Fibroblast of skin of left biceps (primary cell): ENCODE measurements around the gene ZNF547.

Experiments
- DNase-seq, 2 experiments: peaks; one replicate each; pipeline ENCODE4 v3.0.0-alpha.2; 2013; ENCODE audit warnings: low read depth in 2 of 2

ZNF547 gene

DNA sequence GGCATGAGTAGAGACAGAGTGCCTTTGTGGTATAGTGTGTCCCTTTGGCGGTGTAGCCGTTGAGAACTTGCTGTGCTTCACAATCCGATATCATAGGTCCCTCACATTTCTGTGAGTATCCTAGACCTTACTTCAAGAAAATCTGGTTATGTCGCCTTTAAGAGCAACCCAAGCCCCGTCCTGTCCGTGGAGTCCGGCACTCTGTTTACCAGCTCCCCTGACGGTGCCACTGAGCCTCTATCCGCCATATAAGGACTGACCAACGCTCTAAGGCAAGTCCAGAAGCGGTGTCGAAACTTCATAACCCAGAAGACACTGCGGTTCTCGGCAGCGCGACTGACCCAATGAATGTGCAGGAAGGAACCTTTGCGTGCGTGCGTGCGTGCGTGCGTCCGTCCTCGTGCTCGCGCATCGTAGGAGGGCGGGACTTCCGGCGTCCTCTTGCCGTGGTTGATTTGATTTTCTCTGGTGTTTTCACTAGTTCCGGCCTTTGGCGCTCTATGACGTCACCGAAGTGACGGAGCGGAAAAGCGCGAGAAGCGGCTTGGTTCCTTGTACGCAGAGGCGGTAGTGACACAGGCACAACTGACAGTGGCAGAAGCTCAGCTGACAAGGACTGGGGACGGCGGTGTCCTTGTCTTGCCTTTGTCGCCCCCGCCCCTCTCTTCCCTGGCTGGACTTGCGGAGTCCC, at the start of gene ZNF547, which contains the start of gene TRAPPC2B:
ZNF547 (plus strand) TSS at position 555 of the 691 bp plus-strand sequence. CDS start 5,005 bp downstream, outside the sequence.
TRAPPC2B (plus strand) TSS at position 555 of the 691 bp plus-strand sequence. CDS start 1,283 bp downstream, outside the sequence.
- DNase-seq: peak; percentile 99

DNA sequence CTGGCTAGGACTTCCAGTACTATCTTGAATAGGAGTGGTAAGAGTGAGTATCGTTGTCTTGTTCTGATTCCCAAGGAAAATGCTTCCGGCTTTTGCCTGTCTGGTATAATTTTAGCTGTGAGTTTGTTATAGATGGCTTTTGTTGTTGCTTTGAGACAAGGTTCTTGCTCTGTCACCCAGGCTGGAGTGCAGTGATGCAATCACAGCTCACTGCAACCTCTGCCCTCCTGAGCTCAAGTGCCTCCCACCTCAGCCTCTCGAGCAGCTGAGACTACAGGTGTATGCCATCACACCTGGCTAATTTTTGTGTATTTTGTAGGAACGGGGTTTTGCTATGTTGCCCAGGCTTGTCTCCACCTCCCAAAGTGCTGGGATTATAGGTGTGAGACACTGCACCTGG, 49.2 kb upstream of the ZNF547 start:
- DNase-seq: no peak

DNA sequence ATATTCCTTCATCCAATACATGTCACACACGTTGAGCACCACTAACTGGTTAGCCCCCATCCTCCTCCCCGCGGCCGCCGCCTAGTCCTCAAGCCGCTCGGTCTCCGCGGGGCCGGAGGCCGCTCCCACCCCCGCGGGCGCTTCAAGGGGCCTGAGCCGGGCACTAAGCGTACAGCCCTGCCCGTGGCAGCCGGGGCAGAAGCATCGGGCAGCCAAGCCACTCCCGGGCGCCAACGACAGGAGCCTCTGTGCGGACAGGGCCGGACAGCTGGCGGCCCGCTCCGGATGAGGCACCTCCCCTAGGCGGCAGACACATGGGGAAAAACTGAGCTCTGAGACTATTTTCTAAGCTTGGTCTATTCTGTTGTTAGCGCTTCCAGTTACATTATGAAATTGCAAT, 45.8 kb upstream of the ZNF547 start:
- no peak for DNase-seq

GRCh38 chr19:57319869-57320179, 43.5 kb upstream of the ZNF547 start:
- no peak for DNase-seq

- DNase-seq: peak; percentile 84 to 89
These were observed 42.9 kb upstream of the ZNF547 start, which contains the start of gene ZNF543 for GRCh38 chr19:57320180-57321084. ZNF543 (plus strand) TSS chr19:57320472; CDS start chr19:57320854, 382 bp downstream.

- DNase-seq: no peak
These were observed 42.2 kb upstream of the ZNF547 start for GRCh38 chr19:57321116-57321515.

GRCh38 chr19:57321751-57322150, 41.6 kb upstream of the ZNF547 start:
- DNase-seq: no peak

DNA sequence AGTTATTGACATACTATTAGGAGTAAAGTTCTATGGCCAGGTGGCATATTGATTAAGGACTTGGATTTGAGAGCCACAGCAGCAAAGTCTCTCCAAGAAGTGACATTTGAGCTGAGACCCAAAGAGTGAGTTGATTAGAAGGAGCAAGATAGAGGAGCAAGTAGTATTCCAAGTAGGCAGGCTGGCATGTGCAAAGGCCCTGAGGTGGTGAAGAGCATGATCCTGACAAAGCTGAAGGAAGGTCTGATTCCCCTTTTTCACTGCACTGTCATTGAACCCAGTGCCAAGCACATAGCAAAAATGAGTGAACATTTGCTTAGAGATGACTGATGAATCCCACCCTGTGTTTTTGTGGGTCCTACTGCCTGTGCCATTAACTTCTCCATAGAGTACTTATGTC, 38.4 kb upstream of the ZNF547 start:
- DNase-seq: no peak

DNA sequence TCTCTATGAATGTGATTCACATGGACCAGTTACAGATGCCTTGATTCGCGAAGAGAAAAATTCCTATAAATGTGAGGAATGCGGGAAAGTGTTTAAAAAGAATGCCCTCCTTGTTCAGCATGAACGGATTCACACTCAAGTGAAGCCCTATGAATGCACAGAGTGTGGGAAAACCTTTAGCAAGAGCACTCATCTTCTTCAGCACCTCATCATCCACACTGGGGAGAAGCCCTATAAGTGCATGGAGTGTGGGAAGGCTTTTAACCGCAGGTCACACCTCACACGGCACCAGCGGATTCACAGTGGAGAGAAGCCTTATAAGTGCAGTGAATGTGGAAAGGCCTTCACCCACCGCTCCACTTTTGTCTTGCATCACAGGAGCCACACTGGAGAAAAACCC, 35.4 kb upstream of the ZNF547 start:
- DNase-seq: no peak

DNA sequence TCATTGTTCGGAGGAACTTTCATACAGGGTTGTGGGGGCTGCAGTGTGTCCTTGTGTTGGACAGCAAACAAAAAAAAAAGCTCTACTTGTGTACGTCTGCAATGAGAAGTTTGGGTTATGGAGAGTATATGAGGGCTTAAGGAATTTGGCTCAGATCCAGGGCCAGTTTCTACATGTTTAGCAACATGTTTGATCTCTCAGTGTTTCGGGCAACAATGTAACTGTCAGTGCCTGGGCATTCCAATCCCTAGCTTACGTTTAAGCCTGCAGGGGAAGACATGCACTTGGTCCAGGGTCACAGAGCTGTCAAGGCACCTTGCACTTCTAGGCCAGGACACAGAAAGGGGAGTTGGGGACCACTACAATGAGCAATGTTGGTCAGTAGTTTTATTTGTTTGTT, 29.2 kb upstream of the ZNF547 start:
- no peak for DNase-seq

DNA sequence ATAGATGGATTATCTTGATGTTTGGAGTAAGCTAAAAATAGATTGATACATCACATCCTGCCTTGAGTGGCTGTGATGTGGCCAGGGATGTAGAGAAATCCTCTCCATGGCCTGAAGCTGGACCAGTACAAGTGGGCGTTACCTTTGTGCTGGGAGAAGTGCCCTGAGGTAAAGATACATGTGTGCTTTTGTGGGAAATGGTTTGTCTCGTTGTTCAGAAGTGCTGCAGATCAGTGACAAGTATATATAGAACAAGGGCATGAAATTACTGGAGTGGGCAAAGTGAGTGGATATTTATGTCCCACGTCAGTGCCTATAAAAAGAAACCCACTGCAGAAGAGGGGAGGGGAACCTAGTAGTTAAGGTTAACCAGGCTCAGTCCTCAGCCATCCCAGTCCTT, 24.5 kb upstream of the ZNF547 start:
- DNase-seq: no peak

DNA sequence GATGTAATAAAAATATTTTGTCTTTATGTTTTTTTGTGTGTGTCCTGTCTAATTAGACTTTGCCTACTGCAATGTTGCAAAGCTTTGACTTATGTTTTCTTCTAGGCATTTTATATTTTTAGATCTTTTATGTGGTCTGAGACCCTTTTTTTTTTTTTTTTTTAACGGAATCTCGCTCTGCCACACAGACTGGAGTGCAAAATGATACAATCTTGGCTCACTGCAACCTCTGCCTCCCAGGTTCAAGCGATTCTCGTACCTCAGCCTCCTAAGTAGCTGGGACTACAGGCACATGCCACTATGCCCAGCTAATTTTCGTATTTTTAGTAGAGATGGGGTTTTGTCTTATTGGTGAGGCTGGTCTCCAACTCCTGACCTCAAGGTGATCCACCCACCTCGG, 20.8 kb upstream of the ZNF547 start:
- DNase-seq: no peak

- no peak for DNase-seq
These were observed 15.2 kb upstream of the ZNF547 start for GRCh38 chr19:57348136-57348535.

GRCh38 chr19:57350877-57351805, 12.2 kb upstream of the ZNF547 start, which contains the start of gene ZNF304:
ZNF304 (plus strand) TSS chr19:57351271; CDS start chr19:57351665, 394 bp downstream.
- DNase-seq: peak; percentile 91 to 92

DNA sequence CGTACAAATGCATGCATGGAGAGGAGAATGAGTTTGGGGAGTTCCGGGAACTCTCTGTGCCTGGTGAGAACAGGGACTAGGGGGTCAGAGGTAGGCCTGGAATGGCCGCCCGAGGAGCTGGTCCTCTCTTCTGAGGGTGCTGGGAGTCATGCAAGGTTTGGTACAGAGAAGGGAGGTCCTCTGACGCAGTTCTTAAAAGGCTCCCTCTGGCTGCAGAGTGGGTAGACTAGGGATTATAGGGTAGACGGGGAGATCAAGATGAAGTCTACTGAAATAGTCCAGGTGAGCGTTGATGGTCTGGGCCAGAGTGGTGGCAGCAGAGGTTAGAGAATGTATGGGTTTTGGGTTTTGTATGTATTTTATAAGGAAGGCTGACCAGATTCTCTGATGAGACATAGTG, 11.5 kb upstream of the ZNF547 start:
- DNase-seq: no peak

DNA sequence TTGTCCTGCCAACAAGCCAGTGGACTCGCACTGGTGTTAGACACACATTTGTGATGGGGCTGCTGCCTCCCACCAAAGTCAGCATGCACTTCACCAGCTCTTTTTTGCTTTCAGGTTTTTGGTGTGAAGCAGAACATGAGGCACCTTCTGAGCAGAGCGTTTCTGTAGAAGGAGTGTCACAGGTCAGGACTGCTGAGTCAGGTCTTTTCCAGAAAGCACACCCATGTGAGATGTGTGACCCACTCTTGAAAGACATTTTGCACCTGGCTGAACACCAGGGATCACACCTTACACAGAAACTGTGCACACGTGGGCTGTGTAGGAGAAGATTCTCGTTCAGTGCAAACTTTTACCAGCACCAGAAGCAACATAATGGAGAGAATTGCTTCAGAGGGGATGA, 7.4 kb upstream of the ZNF547 start:
- DNase-seq: no peak

DNA sequence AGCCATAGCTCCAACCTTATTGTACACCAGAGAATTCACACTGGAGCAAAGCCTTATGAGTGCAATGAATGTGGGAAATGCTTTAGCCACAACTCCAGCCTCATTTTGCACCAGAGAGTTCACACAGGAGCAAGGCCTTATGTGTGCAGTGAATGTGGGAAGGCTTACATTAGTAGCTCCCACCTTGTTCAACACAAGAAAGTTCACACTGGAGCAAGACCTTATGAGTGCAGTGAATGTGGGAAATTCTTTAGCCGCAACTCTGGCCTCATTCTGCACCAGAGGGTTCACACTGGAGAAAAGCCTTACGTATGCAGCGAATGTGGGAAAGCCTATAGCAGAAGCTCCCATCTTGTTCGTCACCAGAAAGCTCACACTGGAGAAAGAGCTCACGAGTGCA, 5.9 kb upstream of the ZNF547 start:
- no peak for DNase-seq

DNA sequence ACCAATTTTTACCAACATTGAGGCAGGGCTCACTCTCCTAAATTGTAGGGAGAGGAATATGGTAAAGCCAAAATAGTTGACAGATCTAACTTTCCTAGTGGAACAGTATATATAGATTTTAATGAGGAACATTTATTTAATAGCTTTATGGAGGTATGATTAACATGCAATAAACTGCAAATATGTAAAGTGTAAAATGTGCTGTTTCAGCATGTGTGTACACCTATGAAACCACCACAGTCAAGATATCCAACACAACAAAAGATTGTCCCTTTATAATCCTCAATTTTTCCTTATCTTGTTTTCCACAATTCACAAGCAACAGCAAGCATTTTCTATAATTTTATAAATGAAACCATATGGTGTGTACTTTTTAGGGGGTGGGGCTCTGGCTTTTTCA, 4.1 kb upstream of the ZNF547 start:
- DNase-seq: no peak

GRCh38 chr19:57362419-57362818, 932 bp upstream of the ZNF547 start:
- DNase-seq: no peak

- no peak for DNase-seq
These were observed 384 bp downstream of the ZNF547 start for GRCh38 chr19:57363688-57364181.

- no peak for DNase-seq
These were observed 3.4 kb downstream of the ZNF547 start for GRCh38 chr19:57366776-57367175.

- DNase-seq: no peak
These were observed 10.8 kb downstream of the ZNF547 start for GRCh38 chr19:57374179-57374578.
